Amniotic stem cell (primary cell): ENCODE results near the gene TMTC1.

Experiments
- DNase-seq: peaks from one replicate; lab custom pipeline; 2025; lab: John Stamatoyannopoulos, UW

Gene TMTC1

GRCh38 chr12:29780084-29780483, 3.7 kb downstream of the TMTC1 start:
- no peak for DNase-seq

- no peak for DNase-seq
Observed at GRCh38 chr12:29778531-29778930, 5.2 kb downstream of the TMTC1 start.

- DNase-seq = no peak
Observed at GRCh38 chr12:29773076-29773475, 10.7 kb downstream of the TMTC1 start.

- DNase-seq = no peak
Observed at GRCh38 chr12:29771786-29772185, 12.0 kb downstream of the TMTC1 start.

- DNase-seq = no peak
Observed at GRCh38 chr12:29771165-29771564, 12.6 kb downstream of the TMTC1 start.

GRCh38 chr12:29769162-29769858, 14.4 kb downstream of the TMTC1 start:
- no peak for DNase-seq

- no peak for DNase-seq
Observed at GRCh38 chr12:29768372-29768771, 15.4 kb downstream of the TMTC1 start.

- no peak for DNase-seq
Observed at GRCh38 chr12:29763301-29763683, 20.4 kb downstream of the TMTC1 start.

- no peak for DNase-seq
Observed at GRCh38 chr12:29762637-29763300, 21.0 kb downstream of the TMTC1 start.

GRCh38 chr12:29759950-29760349, 23.8 kb downstream of the TMTC1 start:
- no peak for DNase-seq

- DNase-seq = no peak
Observed at GRCh38 chr12:29756741-29757390, 26.9 kb downstream of the TMTC1 start.

GRCh38 chr12:29754235-29755189, 29.2 kb downstream of the TMTC1 start:
- no peak for DNase-seq

GRCh38 chr12:29752121-29752520, 31.6 kb downstream of the TMTC1 start:
- no peak for DNase-seq

- no peak for DNase-seq
Observed at GRCh38 chr12:29751676-29752075, 32.1 kb downstream of the TMTC1 start.

GRCh38 chr12:29750928-29751220, 32.9 kb downstream of the TMTC1 start:
- DNase-seq = no peak

- DNase-seq = no peak
Observed at GRCh38 chr12:29750131-29750927, 33.4 kb downstream of the TMTC1 start.

- no peak for DNase-seq
Observed at GRCh38 chr12:29744365-29744764, 39.4 kb downstream of the TMTC1 start.

- DNase-seq = no peak
Observed at GRCh38 chr12:29743801-29744200, 39.9 kb downstream of the TMTC1 start.

GRCh38 chr12:29743077-29743476, 40.7 kb downstream of the TMTC1 start:
- no peak for DNase-seq

GRCh38 chr12:29742646-29743045, 41.1 kb downstream of the TMTC1 start:
- DNase-seq = no peak
